Measurements from ENCODE around the gene SLC35F2.
"Not testable (repeated sequence)": the region's sequence is repeated elsewhere in the genome, so short reads cannot be mapped to it uniquely, and the experiment has no call there.

- TF ChIP-seq POLR2AphosphoS5, CTCF (IDR thresholded peaks at IDR 0.05): not testable (repeated sequence)
Measured at GRCh38 chr11:107758719-107759355, 99.8 kb downstream of the SLC35F2 start.

All from gastroesophageal sphincter (tissue), 3 donors.